Natural killer cell (primary cell): ENCODE data around the gene ADNP2. TPM values are rescaled to one million over a fixed set of nuclear protein-coding genes. Genes with fewer than 3 reads are reported as not detected.
A peak's percentile ranks its signal among the peaks of the same experiment; 100 is the strongest.

Experiments
- ATAC-seq, 3 donors: fragments of 150-1000 bp in 2 of 3; fragments of 200-7000 bp in 1 of 3; cut with Tn5 transposase; 1 replicate in 1 of 3; 2 replicates in 2 of 3; pipeline ENCODE4 v1.10.0; 2021; ENCODE audit warnings: mild to moderate bottlenecking in 2 of 3, moderate library complexity in 2 of 3
- DNase-seq, 2 donors: peaks; one replicate each; pipeline versions ENCODE4 v3.0.0 to v3.0.0-alpha.2; 2013 to 2021; ENCODE audit warnings: mixed read lengths in 1 of 2
- H3K27ac ChIP-seq: one replicate; pipeline ENCODE4 v1.5.1; 2013; ENCODE audit warnings: mild to moderate bottlenecking, low read length
- H3K27me3 ChIP-seq: one replicate; pipeline ENCODE4 v1.6.1; 2013; ENCODE audit warnings: low read length; ENCODE audit not compliant: control insufficient read depth, insufficient read depth
- H3K36me3 ChIP-seq: one replicate; pipeline ENCODE4 v1.6.1; 2013; ENCODE audit warnings: low read length; ENCODE audit not compliant: control insufficient read depth, insufficient read depth
- H3K4me1 ChIP-seq: one replicate; pipeline ENCODE4 v1.6.1; 2013; ENCODE audit warnings: low read length; ENCODE audit not compliant: control insufficient read depth, insufficient read depth
- H3K4me3 ChIP-seq: one replicate; pipeline ENCODE4 v1.5.1; 2013; ENCODE audit warnings: low read length
- H3K9me3 ChIP-seq: one replicate; pipeline ENCODE4 v1.6.1; 2013; ENCODE audit warnings: low read length; ENCODE audit not compliant: control insufficient read depth, insufficient read depth
- H3K27ac Mint-ChIP-seq, 2 donors: one replicate each; pipeline ENCODE4 v1.8.0; 2022; ENCODE audit warnings: mild to moderate bottlenecking in 2 of 2, mixed read lengths in 2 of 2, moderate library complexity in 1 of 2
- H3K27me3 Mint-ChIP-seq, 2 donors: one replicate each; pipeline ENCODE4 v1.8.0; 2022; ENCODE audit warnings: low read depth in 2 of 2, mixed read lengths in 2 of 2
- H3K36me3 Mint-ChIP-seq: one replicate; pipeline ENCODE4 v1.8.0; 2022; ENCODE audit warnings: mixed read lengths
- H3K4me1 Mint-ChIP-seq, 2 donors: one replicate each; pipeline ENCODE4 v1.8.0; 2022; ENCODE audit warnings: mixed read lengths in 2 of 2
- H3K4me3 Mint-ChIP-seq: one replicate; pipeline ENCODE4 v1.8.0; 2022; ENCODE audit warnings: mild to moderate bottlenecking, moderate library complexity, mixed read lengths
- H3K9me3 Mint-ChIP-seq, 2 donors: one replicate each; pipeline ENCODE4 v1.8.0; 2022; ENCODE audit warnings: mixed read lengths in 2 of 2
- WGBS: methylation state at CpG from one replicate; pipeline ENCODE4 v1.1.7; 2013; ENCODE audit warnings: missing lambda C conversion rate; ENCODE audit not compliant: insufficient coverage; 5-methylcytosine and 5-hydroxymethylcytosine counted together
- intact Hi-C: fragments of 100-400 bp; cut with micrococcal nuclease; formaldehyde crosslinking; loops from one replicate; pipeline ENCODE4 v1.14.2; 2022
- total RNA-seq, 4 donors: library from RNA; stranded (reverse); fragments of 120-200 nt in 1 of 4; gene quantifications; one replicate each; pipeline versions ENCODE4 v1.2.3 to v1.2.4, GENCODE V29; 2013 to 2022
- TF ChIP-seq, protein P1 (sequence below): fragments of 200-600 bp; IDR thresholded peaks from one replicate; pipeline ENCODE4 v1.8.0; 2022; ENCODE audit warnings: antibody characterized with exemption

Gene ADNP2
- total RNA-seq, 3 donors from 2014 or later (not counting 1 experiment from before 2014, with no cell fraction given): 31.2 to 39.2 (median 31.4) TPM

DNA sequence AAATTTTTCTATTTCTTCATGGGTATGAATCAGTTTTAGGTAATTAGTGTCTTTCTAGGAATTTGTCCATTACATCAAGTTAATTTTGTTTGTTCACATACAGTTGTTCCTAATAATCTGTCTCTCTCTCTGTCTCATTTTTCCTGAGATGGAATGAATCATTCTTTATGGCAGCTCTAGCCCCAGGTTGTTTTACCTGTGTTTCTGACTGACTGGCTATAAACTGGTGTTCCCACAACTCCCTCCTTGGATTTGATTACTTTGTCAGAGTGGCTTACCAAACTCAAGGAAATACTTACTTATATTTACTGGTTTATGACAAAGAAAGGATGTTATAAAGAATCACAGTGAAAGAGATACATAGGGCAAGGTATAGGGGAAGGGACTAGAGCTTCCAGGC lies 15.1 kb downstream of the ADNP2 start:
- H3K27ac ChIP-seq: no peak overlapping the region
- Mint-ChIP-seq H3K27me3 (no peaks in the 10 kb centered on the region), H3K4me1 (peaks cover 12 to 44% of the 10 kb centered on the region in 2 donors), H3K4me3 (no peak overlapping the region), H3K27ac (no peak overlapping the region), H3K36me3 (no peaks in the 10 kb centered on the region), H3K9me3 (no peaks in the 10 kb centered on the region)
- DNase-seq (no peak), ATAC-seq (no peak)
- intact Hi-C loops: no loop called here
- TF ChIP-seq, protein P1, sequence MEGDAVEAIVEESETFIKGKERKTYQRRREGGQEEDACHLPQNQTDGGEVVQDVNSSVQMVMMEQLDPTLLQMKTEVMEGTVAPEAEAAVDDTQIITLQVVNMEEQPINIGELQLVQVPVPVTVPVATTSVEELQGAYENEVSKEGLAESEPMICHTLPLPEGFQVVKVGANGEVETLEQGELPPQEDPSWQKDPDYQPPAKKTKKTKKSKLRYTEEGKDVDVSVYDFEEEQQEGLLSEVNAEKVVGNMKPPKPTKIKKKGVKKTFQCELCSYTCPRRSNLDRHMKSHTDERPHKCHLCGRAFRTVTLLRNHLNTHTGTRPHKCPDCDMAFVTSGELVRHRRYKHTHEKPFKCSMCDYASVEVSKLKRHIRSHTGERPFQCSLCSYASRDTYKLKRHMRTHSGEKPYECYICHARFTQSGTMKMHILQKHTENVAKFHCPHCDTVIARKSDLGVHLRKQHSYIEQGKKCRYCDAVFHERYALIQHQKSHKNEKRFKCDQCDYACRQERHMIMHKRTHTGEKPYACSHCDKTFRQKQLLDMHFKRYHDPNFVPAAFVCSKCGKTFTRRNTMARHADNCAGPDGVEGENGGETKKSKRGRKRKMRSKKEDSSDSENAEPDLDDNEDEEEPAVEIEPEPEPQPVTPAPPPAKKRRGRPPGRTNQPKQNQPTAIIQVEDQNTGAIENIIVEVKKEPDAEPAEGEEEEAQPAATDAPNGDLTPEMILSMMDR: no peak
- H3K4me1 ChIP-seq: peaks cover 4% of the 10 kb centered on the region
- no peaks in the 10 kb centered on the region for H3K9me3 ChIP-seq
- no peak overlapping the region for H3K4me3 ChIP-seq
- H3K36me3 ChIP-seq: peaks cover 4% of the 10 kb centered on the region
- no peaks in the 10 kb centered on the region for H3K27me3 ChIP-seq

DNA sequence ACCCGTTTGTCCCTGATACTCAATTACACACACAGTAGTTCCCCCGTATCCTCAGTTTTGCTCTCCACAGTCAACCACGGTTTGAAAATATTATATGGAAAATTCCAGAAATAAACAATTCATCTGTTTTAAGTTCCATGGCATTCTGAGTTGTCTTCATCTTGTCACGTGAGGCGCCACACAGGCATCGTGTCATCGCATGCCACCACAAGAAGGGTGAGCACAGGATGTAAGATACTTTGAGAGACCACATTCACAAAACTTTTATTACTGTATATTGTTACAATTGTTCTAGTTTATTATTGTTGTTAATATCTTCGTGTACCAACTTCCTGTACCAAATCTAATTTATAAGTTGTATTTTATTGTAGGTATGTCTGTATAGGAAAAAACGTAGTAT lies 17.7 kb downstream of the ADNP2 start:
- intact Hi-C loops: no loop called here
- Mint-ChIP-seq H3K36me3 (no peaks in the 10 kb centered on the region), H3K4me1 (peaks cover 27 to 43% of the 10 kb centered on the region in 2 donors), H3K4me3 (peak overlapping the region; percentile 66), H3K9me3 (no peaks in the 10 kb centered on the region), H3K27me3 (no peaks in the 10 kb centered on the region), H3K27ac (peak overlapping the region in 1 of 2 donors; percentile 15)
- TF ChIP-seq, protein P1: no peak
- H3K27ac ChIP-seq: no peak overlapping the region
- no peaks in the 10 kb centered on the region for H3K27me3 ChIP-seq
- no peaks in the 10 kb centered on the region for H3K9me3 ChIP-seq
- peaks cover 4% of the 10 kb centered on the region for H3K4me1 ChIP-seq
- peaks cover 4% of the 10 kb centered on the region for H3K36me3 ChIP-seq
- 90% methylated on average over 8 of the region's 9 CpGs for WGBS
- no peak overlapping the region for H3K4me3 ChIP-seq
- DNase-seq: peak in 1 of 2 donors; percentile 48
- ATAC-seq: peak in 2 of 3 donors; percentile 59 to 63

DNA sequence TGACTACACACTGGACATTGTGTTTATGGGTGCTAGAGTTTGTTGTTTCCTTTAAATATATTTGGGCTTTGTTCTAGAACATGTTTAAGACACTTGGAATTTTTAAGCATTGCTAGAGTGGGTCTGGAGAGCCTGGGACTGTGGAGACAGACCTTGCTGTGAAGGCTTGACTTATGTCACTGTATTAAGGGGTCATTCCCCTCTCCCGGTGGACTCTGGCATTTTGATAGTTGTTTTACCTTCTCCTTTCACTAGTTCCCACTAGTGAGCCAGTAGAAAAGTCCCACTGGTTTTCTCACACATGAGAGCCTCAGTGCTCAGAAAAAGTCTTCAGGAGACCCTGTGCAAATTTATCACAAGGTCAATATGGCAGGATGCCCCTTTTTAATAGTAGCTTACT lies 18.6 kb downstream of the ADNP2 start:
- Mint-ChIP-seq H3K4me3 (no peak overlapping the region), H3K27me3 (no peaks in the 10 kb centered on the region), H3K27ac (peak overlapping the region in 1 of 2 donors; percentile 9), H3K36me3 (no peaks in the 10 kb centered on the region), H3K9me3 (no peaks in the 10 kb centered on the region), H3K4me1 (peaks cover 34 to 36% of the 10 kb centered on the region in 2 donors)
- Histone ChIP-seq H3K36me3 (peaks cover 6% of the 10 kb centered on the region), H3K4me1 (peaks cover 4% of the 10 kb centered on the region), H3K9me3 (no peaks in the 10 kb centered on the region), H3K4me3 (no peak overlapping the region), H3K27me3 (no peaks in the 10 kb centered on the region), H3K27ac (no peak overlapping the region)
- TF ChIP-seq, protein P1: no peak
- DNase-seq (no peak), ATAC-seq (no peak)
- 92% methylated on average over 1 of the region's 1 CpG for WGBS
- intact Hi-C loops: no loop called here

DNA sequence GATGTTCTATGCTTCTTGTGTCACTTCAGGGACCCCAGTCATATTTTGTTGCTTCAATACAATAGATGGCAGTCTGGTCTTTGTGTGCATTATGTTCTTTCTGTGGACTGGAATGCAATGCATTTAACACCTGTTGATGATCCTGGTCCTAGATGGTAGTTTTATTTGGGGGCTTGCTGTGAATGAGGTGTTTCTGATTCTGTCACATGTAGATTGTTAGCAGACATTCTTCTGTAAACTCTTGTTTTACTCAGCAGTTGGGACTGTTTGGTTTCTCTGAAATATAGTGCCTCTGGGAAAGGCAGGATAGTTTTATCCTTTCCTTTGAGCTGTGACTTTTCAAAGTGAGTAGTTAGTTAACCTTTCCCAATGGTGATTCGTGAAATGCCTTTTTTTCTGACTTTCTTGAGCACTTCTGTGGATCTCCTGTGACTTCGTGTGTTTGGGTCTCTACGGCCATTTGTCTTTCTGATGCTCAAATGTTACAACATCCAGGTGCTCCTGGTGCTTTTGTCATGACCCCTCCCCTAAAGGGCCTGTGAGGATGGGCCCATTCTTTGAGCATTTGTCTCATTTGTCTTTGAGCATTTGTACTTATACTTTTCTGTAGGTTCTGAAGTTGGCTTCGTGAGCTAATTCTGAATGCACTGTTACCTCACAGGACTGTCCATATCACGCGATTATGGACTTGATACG lies 20.8 kb downstream of the ADNP2 start:
- Mint-ChIP-seq H3K4me3 (no peak overlapping the region), H3K4me1 (peaks cover 30 to 37% of the 10 kb centered on the region in 2 donors), H3K27me3 (no peaks in the 10 kb centered on the region), H3K27ac (no peak overlapping the region), H3K36me3 (peaks cover 7% of the 10 kb centered on the region), H3K9me3 (no peaks in the 10 kb centered on the region)
- H3K9me3 ChIP-seq: no peaks in the 10 kb centered on the region
- 95% methylated on average over 7 of the region's 7 CpGs for WGBS
- intact Hi-C loops: no loop called here
- H3K36me3 ChIP-seq: peaks cover 15% of the 10 kb centered on the region
- H3K27me3 ChIP-seq: no peaks in the 10 kb centered on the region
- H3K27ac ChIP-seq: no peak overlapping the region
- H3K4me1 ChIP-seq: peaks cover 4% of the 10 kb centered on the region
- ATAC-seq (no peak), DNase-seq (no peak)
- no peak overlapping the region for H3K4me3 ChIP-seq
- TF ChIP-seq, protein P1: no peak
